Measurements from ENCODE around the gene LMO7.
A peak's percentile ranks its signal among the peaks of the same experiment; 100 is the strongest.

LMO7 gene

GRCh38 chr13:75818179-75818967, 182.2 kb downstream of the LMO7 start:
- H3K4me3 ChIP-seq (ENCODE audit: control insufficient read depth, low read depth, low read length) = no peak overlapping the region
- TF ChIP-seq, protein P1, sequence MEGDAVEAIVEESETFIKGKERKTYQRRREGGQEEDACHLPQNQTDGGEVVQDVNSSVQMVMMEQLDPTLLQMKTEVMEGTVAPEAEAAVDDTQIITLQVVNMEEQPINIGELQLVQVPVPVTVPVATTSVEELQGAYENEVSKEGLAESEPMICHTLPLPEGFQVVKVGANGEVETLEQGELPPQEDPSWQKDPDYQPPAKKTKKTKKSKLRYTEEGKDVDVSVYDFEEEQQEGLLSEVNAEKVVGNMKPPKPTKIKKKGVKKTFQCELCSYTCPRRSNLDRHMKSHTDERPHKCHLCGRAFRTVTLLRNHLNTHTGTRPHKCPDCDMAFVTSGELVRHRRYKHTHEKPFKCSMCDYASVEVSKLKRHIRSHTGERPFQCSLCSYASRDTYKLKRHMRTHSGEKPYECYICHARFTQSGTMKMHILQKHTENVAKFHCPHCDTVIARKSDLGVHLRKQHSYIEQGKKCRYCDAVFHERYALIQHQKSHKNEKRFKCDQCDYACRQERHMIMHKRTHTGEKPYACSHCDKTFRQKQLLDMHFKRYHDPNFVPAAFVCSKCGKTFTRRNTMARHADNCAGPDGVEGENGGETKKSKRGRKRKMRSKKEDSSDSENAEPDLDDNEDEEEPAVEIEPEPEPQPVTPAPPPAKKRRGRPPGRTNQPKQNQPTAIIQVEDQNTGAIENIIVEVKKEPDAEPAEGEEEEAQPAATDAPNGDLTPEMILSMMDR (conservative IDR thresholded peaks at IDR 0.05; ENCODE audit: control insufficient read depth, insufficient read depth, low read depth, low read length) = no peak
- DNase-seq (ENCODE audit: low read depth) = no peak

GRCh38 chr13:75818968-75819225, 182.8 kb downstream of the LMO7 start:
- DNase-seq (ENCODE audit: low read depth) = no peak
- TF ChIP-seq, protein P1 (conservative IDR thresholded peaks at IDR 0.05; ENCODE audit: control insufficient read depth, insufficient read depth, low read depth, low read length) = no peak
- no peak overlapping the region for H3K4me3 ChIP-seq (ENCODE audit: control insufficient read depth, low read depth, low read length)

- no peak overlapping the region for H3K4me3 ChIP-seq (ENCODE audit: control insufficient read depth, low read depth, low read length)
- TF ChIP-seq, protein P1 (conservative IDR thresholded peaks at IDR 0.05; ENCODE audit: control insufficient read depth, insufficient read depth, low read depth, low read length) = no peak
- no peak for DNase-seq (ENCODE audit: low read depth)
These were observed 189.0 kb downstream of the LMO7 start for GRCh38 chr13:75825161-75825560.

DNA sequence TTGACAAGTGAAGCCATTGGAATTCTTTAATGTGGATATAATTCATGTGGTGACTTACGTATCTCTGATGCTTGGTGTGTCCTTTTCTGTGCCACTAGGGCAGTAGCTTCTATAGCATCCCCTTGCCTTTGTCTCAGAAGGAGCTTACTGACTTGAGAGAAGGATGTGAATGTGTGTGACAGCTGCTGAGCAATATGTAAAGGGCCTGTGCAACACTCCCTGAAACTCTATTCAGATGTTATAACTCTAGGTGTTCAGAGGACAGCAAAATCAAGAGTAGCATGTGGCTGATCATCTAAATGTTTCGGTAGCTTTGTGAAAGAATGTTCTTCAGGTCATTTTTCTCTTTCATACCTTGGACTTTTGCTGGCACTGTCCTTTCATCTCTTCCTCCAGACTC, 189.5 kb downstream of the LMO7 start:
- H3K4me3 ChIP-seq (ENCODE audit: control insufficient read depth, low read depth, low read length) = no peak overlapping the region
- TF ChIP-seq, protein P1 (conservative IDR thresholded peaks at IDR 0.05; ENCODE audit: control insufficient read depth, insufficient read depth, low read depth, low read length) = no peak
- no peak for DNase-seq (ENCODE audit: low read depth)

- DNase-seq (ENCODE audit: low read depth) = no peak
- no peak overlapping the region for H3K4me3 ChIP-seq (ENCODE audit: control insufficient read depth, low read depth, low read length)
- TF ChIP-seq, protein P1 (conservative IDR thresholded peaks at IDR 0.05; ENCODE audit: control insufficient read depth, insufficient read depth, low read depth, low read length) = no peak
These were observed 190.3 kb downstream of the LMO7 start for GRCh38 chr13:75826391-75826790.

DNA sequence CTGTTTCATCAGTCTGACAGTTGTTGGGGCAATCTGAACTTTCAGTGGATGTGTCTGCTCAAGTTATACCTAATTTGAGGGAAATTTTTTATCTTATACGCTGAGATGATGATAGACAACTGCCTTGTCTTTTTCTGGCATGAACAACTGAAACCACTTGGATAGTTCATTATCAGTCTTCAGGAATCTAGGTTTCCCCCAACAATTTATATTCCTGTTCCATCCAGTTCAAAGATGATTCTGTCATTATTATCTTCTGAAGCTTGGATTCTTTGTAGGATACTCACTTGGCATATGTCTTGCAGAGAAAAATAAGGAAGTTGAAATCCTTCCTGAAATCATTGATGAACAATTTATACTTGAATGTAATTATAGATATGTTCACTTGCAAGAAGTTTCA, 193.7 kb downstream of the LMO7 start:
- H3K4me3 ChIP-seq (ENCODE audit: control insufficient read depth, low read depth, low read length) = no peak overlapping the region
- peak; percentile 13 for DNase-seq (ENCODE audit: low read depth)

More for the DNA sequence above, 193.7 kb downstream of the LMO7 start:
- TF ChIP-seq, protein P1 (conservative IDR thresholded peaks at IDR 0.05; ENCODE audit: control insufficient read depth, insufficient read depth, low read depth, low read length) = no peak
